Measurements from ENCODE around the gene C3orf20.

DNA sequence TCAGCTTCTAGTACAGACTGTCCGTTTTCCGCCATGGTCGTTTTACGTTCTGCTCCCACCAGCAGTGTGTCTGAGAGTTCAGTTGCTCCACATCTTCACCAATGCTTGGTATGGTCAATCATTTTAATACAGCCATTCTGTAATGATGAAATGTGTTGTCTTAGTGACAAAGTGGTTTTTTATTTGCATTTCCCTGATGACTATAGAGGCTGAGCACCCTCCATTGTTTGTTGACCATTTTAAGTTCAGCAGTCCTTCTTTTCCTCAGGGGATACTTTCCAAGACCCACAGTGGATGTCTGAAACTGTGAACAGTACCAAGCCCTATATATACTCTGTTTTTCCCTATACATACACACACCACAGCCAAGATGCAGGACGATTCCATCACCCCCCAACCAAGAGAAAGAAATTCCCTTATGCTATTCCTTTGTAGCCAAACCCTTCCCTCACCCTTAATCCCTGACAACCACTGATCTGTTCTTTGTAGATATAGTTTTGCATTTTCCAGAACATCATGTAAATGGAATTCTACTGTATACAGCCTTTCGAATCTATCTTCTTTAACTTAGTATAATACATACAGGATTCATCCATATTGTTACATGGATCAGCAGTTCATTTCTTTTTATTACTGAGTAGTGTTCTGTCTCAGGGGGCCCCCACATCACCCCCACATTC is 55.9 kb downstream of the C3orf20 start:
- TF ChIP-seq, protein P1, sequence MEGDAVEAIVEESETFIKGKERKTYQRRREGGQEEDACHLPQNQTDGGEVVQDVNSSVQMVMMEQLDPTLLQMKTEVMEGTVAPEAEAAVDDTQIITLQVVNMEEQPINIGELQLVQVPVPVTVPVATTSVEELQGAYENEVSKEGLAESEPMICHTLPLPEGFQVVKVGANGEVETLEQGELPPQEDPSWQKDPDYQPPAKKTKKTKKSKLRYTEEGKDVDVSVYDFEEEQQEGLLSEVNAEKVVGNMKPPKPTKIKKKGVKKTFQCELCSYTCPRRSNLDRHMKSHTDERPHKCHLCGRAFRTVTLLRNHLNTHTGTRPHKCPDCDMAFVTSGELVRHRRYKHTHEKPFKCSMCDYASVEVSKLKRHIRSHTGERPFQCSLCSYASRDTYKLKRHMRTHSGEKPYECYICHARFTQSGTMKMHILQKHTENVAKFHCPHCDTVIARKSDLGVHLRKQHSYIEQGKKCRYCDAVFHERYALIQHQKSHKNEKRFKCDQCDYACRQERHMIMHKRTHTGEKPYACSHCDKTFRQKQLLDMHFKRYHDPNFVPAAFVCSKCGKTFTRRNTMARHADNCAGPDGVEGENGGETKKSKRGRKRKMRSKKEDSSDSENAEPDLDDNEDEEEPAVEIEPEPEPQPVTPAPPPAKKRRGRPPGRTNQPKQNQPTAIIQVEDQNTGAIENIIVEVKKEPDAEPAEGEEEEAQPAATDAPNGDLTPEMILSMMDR (IDR thresholded peaks at IDR 0.05): no peak
- TF ChIP-seq EP300 (IDR thresholded peaks at IDR 0.05) (no peak), POLR2A (IDR thresholded peaks at IDR 0.05) (no peak), POLR2AphosphoS5 (IDR thresholded peaks at IDR 0.05) (no peak)

Data from sigmoid colon (tissue), 4 donors.